ENCODE measurements around the gene ARSI. TPM values are rescaled to one million over a fixed set of nuclear protein-coding genes. Genes with fewer than 3 reads are reported as not detected.

The ARSI gene
- total and polyA plus RNA-seq, 2 donors (not counting 3 experiments of a cell fraction or from before 2014, with no cell fraction given): 0.17 to 0.20 TPM

- H3K9ac ChIP-seq (replicated peaks; ENCODE audit: extremely low read depth, insufficient read depth, low read length): no peak overlapping the region
- H3K4me3 ChIP-seq (replicated peaks in 1 of 3; ENCODE audit: insufficient read depth in 1 of 3, low read depth in 1 of 3, low read length in 3 of 3): no peak overlapping the region
- H3K4me2 ChIP-seq (ENCODE audit: insufficient read depth, low read length): no peak overlapping the region
- H3K36me3 ChIP-seq (ENCODE audit: control insufficient read depth in 2 of 2, extremely low read depth in 1 of 2, insufficient read depth in 2 of 2, low read length in 2 of 2): no peaks in the 10 kb centered on the region
- intact Hi-C loops (cut with micrococcal nuclease): no loop called here
- DNase-seq (ENCODE audit: low read depth, low spot score) (no peak), FAIRE-seq (no peak)
- BruUV-seq (replicated peaks): no TSS peak
- H3K79me2 ChIP-seq (ENCODE audit: control insufficient read depth, insufficient read depth, low read length): no peaks in the 10 kb centered on the region
- peaks cover 3 to 7% of the 10 kb centered on the region in 2 experiments for H3K27me3 ChIP-seq (ENCODE audit: control insufficient read depth in 2 of 2, insufficient read depth in 2 of 2, low read length in 2 of 2)
- H3K4me1 ChIP-seq (ENCODE audit: control insufficient read depth, extremely low read depth, insufficient read depth, low read length): no peaks in the 10 kb centered on the region
- TF ChIP-seq MAX (IDR thresholded peaks at IDR 0.05; ENCODE audit: insufficient read depth, insufficient read length) (no peak), EZH2 (IDR thresholded peaks at IDR 0.05; ENCODE audit: borderline replicate concordance, low read depth, low read length, severe bottlenecking) (no peak), MYC (IDR thresholded peaks at IDR 0.05; ENCODE audit: low read depth, low read length) (no peak), GATA2 (IDR thresholded peaks at IDR 0.05; ENCODE audit: insufficient read depth, insufficient read length, low read depth, low read length) (no peak), POLR2AphosphoS5 (IDR thresholded peaks at IDR 0.05; ENCODE audit: insufficient read depth, low read depth, low read length) (no peak), FOS (IDR thresholded peaks at IDR 0.05; ENCODE audit: borderline replicate concordance, insufficient read depth, low read length) (no peak), CTCF (IDR thresholded peaks at IDR 0.05; ENCODE audit: extremely low read depth in 1 of 2, insufficient read depth in 1 of 2, low read depth in 1 of 2, low read length in 2 of 2) (no peak), JUN (IDR thresholded peaks at IDR 0.05; ENCODE audit: borderline replicate concordance, insufficient read depth, insufficient read length, low read depth) (no peak), POLR2A (IDR thresholded peaks at IDR 0.05; ENCODE audit: low read depth, low read length) (no peak)
- H3K9me1 ChIP-seq (replicated peaks; ENCODE audit: control insufficient read depth, extremely low read depth, insufficient read depth, low read length): no peaks in the 10 kb centered on the region
- no peaks in the 10 kb centered on the region for H3K9me3 ChIP-seq (replicated peaks; ENCODE audit: control insufficient read depth, insufficient read depth, low read length)
- no peak overlapping the region for H3K27ac ChIP-seq (ENCODE audit: insufficient read depth, low read depth, low read length)
- H4K20me1 ChIP-seq (replicated peaks; ENCODE audit: control insufficient read depth, extremely low read depth, insufficient read depth, low read length): no peaks in the 10 kb centered on the region
- dilution Hi-C loops (cut with MboI; ENCODE audit: extremely low pct_ligation_motif_present, low sequenced_read_pairs): no loop called here
- CTCF ChIA-PET: interaction anchor here (1.0 kb wide), 2 partner anchors 10 to 13 kb away, joined by 3 read pairs; no protein-coding TSS in a partner anchor
- POLR2A ChIA-PET: no interaction called here
- no peak overlapping the region for H2AFZ ChIP-seq (ENCODE audit: low read depth, low read length)
Measured at GRCh38 chr5:150295172-150295634, 7.5 kb downstream of the ARSI start.

All from endothelial cell of umbilical vein (primary cell).